Measurements from ENCODE around the gene ASCC1.
A peak's percentile ranks its signal among the peaks of the same experiment; 100 is the strongest.
"Not testable (repeated sequence)": the region's sequence is repeated elsewhere in the genome, so short reads cannot be mapped to it uniquely, and the experiment has no call there.

The ASCC1 gene, protein sequence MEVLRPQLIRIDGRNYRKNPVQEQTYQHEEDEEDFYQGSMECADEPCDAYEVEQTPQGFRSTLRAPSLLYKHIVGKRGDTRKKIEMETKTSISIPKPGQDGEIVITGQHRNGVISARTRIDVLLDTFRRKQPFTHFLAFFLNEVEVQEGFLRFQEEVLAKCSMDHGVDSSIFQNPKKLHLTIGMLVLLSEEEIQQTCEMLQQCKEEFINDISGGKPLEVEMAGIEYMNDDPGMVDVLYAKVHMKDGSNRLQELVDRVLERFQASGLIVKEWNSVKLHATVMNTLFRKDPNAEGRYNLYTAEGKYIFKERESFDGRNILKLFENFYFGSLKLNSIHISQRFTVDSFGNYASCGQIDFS
- total RNA-seq: 8.5 to 22.1 (median 16.8) reads per million in 18 experiments

DNA sequence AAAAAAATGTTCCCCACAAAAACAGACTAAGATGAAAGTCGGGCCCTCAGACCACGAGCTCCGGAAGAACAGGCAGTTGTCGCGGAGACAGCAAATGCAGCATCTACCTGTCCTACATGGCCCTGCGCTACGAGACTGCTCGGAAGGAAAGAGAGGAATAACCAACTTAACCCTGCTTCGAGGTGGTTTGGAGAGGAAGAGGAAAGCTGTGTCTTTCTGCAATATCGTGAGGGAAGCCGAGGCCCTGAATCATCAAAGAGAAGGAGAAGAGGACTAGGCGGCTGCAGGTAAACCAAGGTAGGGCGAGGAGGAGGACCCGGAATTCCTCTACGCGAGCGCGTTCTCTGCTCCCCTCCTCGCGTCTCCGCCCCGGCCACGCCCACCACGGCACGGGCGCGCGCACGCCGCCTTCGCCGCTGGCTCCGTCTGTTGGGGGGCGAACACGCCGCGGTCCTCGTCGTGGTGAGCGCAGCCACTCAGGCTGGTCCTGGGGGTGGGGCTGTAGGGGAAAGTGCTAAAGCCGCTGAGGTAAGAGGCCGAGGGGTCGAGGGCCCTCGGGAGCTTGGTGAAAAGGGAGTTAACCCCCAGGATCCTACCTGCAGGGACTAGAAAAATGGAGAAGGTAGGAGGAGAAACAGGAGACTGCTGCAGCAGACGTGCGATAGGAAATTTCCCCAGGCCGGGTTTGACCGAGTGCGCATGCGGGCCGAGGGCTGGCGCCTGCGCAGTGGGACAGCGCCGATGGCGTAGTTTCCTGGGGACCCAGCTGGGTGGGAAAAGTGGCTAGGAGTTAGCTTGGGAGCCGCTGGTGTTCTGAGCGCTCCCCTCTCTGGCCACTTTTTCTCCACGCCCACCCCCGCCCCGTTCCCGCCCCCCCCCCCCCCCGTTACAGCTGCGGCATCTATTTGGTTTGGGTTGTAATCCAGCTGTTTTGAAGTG lies at the start of gene ASCC1, which contains the start of gene ANAPC16:
Gene ASCC1 (minus strand): TSS at position 666 of the 939 bp plus-strand sequence. CDS start 2,978 bp downstream, outside the sequence.
Gene ANAPC16 (plus strand): TSS at position 402 of the 939 bp plus-strand sequence. CDS start 7,903 bp downstream, outside the sequence.
- peak; percentile 92 to 94 for DNase-seq

DNA sequence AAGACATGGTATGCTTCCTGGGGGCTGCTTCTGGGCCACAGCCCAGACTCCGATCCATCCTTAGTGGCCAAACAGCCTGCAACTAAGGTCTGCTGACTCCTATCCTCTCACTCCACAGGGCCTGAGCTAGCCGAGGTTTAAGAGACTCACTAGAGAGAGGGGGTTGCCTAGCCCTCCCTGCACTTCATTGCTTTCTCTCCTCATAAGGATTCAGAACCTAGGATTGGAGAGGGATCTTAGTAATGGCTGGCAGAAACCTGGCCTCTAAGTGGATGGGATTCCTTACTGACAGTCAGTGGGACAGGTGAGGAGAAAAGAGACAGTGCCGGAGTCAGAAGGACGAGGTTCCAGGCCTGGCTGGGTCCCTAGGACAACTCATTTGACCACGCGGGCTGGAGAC lies 49.4 kb upstream of the ASCC1 start:
- no peak for DNase-seq

DNA sequence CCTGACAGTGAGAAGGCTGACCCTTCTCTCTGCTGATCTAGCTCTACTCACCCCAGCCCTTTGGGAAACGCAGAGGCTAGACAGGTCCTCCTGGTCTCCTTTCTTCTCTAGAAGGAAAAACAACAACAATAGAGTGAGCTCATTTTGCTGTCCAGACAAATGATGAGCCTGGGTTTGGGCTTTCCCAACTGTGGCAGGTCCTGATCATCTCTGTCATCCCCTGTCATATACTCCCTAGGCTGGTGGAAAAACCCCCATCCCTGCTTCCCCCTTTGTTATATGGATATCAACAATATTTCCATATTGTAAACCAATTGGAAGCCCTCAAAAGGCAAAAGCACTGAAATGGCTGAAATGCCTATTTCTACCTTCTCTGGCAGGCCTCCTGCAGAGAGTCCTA lies 48.5 kb upstream of the ASCC1 start:
- DNase-seq: no peak

DNA sequence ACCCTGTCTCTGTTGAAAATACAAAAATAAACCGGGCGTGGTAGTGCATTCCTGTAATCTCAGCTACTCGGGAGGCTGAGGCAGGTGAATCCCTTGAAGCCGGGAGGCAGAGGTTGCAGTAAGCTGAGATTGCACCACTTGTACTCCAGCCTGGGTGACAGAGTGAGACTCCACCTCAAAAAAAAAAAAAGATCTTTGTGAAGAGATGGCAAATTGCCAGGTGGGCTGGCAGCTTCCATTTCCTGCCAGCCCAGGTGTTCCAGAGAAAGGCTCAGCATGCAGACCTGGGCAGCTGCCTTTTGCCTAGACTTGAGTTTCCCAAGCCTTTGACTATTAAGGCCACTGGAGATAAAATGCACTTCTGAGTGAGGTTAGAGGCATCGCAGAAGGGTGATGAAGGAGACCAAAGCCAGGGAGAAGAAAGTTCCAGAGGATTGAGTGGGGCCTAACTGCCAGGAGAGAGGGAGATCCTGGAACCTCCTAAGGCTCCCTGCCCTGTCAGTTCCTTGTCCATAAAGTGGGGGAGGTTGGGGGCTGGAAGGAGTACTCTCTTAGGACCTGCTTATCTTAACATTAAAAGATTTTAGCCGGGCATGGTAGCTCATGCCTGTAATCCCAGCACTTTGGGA lies 47.7 kb upstream of the ASCC1 start:
- DNase-seq: no peak

DNA sequence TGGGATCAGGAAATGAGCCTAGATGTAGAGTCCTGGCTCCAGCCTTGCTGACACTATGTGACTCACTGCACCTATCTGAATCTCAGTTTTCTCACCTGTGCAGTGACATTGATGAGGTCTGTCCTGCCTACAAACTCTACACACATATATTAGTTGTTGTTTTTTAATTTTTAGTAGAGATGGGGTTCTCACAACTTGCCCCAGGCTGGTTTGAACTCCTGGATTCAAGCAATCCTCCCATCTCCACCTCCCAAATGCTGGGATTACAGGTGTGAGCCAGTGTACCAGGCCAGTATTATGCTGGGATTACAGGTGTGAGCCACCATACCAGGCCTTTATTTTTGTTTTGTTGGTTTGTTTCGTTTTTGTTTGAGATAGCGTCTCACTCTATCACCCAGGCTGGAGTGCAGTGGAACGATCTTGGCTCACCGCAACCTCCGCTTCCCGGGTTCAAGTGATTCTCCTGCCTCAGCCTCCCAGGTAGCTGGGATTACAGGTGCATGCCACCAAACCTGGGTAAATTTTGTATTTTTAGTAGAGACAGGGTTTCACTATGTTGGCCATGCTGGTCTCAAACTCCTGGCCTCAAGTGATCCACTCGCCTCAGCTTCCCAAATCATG lies 45.8 kb upstream of the ASCC1 start:
- no peak for DNase-seq

DNA sequence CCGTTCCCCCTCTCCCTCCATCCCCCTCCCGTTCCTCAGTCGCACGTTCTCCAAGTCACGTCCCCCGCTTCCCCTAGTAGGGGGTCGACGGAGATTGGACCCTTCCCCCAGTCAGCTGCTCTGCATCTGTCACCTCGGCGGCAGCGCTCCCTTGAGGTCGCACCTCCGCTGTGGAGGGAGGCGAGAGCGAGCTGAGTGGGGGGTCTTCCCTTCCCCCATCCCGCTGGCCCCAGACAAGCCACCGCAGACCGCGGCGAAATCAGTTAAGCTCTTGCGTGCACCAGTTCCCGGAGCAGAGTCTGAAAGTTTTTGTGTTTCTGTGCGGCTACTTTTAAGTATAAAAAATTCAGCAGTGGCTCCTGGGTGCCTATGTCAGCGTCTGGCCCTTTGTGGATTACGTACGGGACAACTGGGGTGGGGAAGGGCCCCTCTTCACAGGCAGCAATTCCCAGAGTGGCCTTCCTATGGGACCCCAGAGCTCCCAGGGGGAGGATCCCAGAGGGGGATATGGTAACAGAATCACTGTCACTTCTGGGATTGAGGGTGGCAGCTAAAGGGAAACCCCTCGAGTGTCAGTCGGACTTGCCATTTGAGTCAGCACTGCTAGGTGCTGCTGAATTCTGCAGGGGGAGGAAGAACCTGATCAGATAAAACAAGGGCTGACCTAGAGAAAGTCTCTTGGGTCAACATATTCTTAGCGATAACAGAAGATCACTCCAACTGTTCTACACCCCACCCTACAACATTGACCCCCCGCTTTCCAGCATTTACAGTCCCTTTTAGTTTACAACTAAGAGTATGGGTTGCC lies 45.1 kb upstream of the ASCC1 start:
- no peak for DNase-seq

DNA sequence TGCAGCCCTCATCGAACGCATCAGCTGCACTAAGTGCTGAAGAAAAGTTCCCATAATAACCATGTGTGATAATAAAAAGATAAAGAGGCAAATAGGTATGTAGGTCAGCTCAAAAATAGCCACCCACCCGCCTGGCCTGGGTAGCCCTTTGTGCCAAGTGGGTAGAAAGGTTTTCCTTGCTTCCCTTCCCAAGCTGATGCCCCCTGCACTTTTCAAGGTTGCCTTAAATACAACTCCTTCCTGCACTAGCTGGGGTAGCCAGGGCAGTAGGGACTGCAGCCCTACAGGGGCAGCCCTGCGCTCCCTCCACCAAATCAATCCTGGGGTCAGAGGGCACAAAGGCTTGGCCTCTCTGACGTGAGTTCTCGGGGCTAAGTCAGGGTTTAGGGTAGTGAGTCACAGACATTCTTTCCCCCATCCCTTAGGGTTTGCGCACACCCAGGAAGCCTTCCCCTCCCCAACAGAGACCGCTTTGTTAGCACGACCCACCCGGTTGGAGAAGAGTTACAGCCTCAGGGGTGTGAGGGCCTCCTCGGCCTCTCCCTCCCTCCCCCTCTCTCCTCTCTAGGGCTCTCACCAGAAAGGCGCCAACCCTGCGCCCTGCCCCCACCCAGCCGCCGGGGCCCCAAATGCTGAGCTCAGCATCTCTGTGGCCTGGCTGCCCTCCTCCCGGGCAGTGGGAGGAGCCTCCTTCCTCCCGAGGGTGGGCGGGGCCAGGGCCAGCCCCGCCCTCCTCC lies 44.3 kb upstream of the ASCC1 start:
- DNase-seq: peak in 1 of 2 donors; percentile 32

DNA sequence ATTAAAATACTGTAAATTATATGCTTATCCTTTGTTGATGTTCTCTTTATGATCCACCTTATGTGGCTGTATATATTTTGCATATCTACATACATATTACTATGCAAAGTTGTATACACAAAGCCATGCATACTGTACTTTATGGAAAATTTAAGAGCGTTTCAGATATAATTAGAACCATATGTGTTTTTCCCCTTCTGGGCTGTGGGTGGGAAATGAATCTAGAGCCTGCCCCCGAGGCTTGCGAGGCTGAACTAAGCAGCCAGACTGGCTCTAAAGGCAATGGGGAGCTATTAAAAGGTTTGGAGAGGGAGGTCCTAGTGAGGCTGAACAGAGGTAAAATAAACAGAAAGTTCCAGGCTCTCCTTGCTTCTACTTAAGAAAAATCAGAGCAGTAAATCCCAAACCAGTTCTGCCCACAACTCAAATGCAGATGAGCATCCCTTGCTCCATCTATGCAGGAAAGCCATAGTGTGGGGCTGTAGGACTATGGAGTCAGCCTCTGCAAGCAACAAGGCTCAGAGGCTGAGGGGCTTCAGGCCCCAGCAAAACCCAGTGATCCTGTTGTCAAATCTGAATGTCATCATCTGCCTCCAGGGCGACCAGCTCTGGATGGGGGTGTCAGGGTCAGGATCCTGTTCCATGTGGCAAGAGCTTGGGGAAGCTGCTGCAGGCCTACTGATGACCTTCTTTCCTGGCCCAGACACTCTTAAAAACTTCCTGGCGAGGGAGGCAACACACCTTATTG lies 43.6 kb upstream of the ASCC1 start:
- DNase-seq: peak; percentile 1 to 51

DNA sequence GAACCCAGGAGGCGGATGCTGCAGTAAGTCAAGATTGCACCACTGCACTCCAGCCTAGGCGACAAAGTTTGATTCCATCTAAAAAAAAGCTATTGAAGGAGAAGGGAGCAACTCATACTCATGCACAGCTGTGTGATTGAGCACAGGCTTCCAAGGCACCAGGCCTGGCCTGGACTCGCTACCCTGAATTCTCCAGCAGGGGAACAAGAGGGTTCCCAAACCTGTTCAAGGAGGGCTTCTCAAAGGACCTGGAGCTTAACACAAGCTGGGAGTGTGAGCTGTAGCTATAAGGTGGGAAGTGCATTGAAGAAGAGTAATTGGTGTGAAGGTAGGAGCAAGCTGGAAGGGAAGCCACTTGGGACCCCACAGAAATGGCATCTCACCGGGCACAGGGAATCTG lies 42.5 kb upstream of the ASCC1 start:
- peak in 1 of 2 donors; percentile 1 for DNase-seq

DNA sequence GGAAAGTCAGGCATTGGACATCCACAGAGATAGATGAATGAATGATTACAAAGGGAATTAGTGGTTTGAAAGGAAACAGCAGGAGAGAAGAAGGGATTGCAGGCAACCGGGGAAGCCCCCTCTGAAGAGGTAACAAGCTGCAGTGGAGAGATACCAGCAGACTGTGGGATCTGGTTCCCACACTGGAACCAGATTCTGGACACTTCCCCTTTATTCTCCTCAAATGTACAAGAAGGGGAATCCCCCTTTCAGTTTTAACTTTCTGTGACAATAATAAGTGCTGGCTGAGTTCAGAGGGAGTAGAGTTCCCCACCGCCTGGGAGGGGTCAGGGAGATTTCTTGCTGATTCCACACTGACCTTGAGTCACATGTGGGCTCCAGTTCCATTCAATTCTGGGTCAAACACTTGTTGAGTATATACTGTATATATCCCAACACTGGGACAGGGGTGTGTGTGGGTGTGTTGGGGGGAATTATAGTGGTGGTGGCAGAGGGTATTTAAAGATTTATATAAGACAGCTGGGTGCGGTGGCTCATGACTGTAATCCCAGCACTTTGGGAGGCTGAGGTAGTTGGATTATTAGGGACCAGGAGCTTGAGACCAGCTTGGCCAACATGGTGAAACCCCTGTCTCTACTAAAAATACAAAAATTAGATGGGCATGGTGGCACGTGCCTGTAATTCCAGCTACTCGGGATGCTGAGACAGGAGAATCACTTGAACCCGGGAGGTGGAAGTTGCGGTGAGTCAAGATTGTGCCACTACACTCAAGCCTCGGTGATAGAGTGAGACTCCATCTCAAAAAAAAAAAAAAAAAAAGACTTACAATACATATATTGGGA lies 41.2 kb upstream of the ASCC1 start:
- DNase-seq: peak; percentile 78 to 87

DNA sequence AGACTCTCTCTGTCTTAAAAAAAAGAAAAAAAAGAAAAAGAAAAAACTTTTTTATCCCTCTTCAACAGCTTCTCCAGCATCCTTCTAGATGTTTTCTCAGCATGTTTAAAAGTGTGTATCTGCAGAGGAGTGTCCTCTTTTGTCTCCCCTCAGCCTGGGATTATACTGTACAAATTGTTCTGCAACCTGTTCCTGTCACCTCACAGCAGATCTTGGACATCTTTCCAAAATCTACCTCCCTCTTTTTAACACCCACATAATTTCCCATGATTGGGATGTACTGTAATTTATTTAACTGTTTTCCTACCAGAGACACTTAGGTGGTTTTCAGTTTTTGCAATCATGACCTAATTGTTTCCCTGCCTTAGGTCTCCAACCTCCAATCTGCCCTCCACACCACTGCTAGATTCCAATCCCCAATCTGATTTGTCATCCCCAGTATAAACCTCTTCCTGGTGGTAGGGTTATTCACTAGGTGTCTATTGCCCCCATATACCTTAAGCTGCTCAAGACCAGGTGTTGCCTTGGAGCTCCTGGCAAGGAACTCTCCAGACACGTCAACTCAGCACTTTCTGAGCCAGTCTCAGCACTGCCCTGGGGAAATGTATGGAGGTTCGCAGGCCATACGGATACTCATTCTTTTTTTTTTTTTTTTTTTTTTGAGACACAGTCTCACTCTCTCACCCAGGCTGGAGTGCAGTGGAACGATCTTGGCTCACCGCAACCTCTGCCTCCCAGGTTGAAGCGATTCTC lies 40.1 kb upstream of the ASCC1 start:
- no peak for DNase-seq

DNA sequence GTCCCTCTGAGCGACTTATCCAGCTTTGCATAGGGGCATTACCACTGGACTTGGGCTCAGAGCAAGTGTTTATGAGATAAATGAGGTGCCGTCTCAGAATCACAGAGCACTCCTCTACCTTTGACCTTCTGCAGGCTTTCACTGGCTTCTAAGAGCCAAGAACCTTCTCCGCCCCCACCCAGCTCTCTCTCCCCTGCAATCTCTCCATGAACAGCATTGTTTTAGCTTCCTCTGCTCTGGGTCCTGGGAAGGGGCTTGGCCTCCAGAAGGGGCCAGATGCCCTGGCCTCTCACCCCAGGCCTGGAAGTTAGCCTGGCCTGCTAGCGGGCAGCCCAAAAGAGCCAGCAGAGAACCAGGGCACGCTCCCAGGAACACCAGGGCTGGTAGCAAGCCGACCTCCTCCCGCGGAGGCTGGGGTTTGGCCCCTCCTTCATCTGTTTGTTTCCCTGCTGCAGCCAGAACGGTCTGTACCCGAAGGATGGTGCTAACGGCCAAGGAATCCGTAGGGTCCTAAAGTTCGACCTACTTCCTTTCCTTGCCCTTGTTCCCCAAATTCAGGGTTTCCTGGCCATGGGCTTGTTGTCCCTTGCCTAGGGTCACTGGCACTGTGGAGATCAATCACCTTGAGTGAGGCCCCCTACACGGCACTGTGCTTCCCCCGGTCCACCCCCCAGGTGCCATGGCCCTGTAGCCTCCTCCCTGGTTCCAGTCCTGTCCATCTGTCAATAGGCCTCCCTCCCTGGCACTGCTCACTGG lies 38.9 kb upstream of the ASCC1 start:
- DNase-seq: peak; percentile 62 to 63

DNA sequence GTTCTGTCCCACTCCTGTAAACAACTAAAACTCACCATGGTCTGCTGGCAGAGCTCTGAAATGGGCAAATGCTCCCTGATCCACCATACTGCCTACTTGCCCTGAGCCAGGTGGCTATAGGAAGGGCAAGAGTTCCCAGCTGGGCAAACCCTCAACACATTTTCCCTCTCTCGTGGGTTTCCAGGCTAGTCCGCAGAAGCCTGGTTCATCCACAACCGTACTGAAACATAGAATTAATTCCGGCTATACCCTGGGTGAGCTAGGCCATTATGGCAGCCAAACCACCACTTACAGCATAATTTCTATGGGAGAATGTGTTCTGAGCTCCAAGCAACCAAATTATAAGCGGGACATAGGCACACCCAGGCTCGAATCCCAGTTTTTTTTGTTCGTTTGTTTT lies 37.5 kb upstream of the ASCC1 start:
- DNase-seq: peak in 1 of 2 donors; percentile 0

DNA sequence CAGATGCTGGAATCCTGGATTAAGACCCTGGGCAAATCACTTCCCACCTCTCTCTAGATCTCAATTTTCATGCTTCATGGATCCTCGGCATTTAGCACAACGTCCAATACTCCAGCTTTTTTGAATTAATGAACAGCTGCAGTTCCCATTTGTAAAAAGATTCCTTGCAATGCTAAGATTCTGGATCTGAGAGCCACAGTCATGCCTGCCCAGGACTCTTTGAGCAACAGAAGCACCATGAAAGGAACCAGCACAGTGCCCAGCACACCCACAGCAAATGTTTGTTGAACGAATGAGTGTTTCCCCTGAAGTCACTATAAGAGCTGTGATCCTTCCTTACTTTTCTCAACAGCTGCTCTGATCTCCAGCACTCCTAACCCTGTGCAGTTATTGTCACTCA lies 36.9 kb upstream of the ASCC1 start:
- DNase-seq: peak in 1 of 2 donors; percentile 2

DNA sequence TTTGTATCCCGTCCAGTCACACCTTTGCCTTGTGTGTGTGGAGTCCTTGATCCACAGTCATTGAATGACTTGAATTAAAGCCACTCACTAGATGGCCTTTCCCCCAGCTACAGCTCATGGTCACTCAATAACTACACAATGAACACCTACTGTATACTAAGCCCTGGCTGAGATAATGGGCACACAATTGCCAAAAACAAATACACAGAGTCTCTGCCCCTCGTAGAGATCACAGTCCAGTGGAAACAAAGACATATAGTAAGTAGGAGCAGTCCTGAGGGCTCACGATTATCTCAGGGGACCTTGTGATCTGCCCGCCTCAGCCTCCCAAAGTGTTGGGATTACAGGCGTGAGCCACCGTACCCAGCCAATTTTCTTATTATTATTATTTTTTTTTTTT lies 35.6 kb upstream of the ASCC1 start:
- DNase-seq: no peak

DNA sequence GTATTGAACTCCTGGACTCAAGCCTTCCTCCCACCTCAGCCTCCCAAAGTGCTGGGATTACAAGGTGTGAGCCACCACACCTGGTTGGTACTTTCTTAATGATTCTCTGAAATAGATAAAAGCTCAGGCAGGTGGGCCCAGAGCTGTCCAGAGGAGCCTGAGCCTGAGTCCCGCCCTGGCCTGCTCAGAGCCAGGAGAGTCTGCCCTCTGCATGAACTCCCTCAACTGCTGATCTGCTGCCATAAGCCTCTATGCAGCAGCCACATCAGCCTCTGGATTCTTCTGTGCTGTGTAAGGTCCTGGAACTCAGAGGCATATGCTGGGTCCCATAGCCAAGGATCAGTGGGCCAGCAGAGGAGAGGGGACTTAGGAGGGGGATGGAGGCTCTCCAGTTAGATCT lies 34.6 kb upstream of the ASCC1 start:
- no peak for DNase-seq

DNA sequence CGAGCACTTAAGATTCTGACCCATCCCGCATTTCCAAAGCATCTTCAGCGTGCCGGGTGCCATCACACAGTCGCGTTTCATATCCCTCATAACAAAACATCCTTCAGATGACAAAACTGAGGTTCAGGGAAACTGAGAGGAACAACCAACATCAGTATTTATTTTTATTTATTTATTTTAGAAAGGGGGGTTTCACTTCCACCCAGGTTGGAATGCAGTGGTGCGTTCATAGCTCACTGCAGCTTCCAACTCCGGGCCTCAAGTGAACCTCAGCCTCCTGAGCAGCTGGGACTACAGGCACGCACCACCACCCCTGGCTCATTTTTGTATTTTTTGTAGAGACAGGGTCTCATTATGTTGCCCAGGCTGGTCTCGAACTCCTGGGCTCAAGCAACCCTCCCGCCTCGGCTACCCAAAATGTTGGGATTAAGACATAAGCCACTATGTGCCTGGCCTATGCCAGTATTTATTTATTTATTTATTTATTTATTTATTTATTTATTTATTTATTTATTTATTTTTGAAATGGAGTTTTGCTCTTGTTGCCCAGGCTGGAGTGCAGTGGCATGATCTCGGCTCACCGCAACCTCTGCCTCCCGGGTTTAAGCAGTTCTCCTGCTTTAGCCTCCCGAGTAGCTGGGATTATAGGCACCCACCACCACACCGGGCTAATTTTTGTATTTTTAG lies 33.2 kb upstream of the ASCC1 start:
- not testable (repeated sequence) for DNase-seq
